Measurements from ENCODE around the gene SPINK4. TPM values are rescaled to one million over a fixed set of nuclear protein-coding genes. Genes with fewer than 3 reads are reported as not detected.

SPINK4 gene
- total RNA-seq, 1 donor from 2014 or later: not detected

GRCh38 chr9:33273266-33273971 lies 33.5 kb downstream of the SPINK4 start:
- TF ChIP-seq CTCF (IDR thresholded peaks at IDR 0.05): no peak
- Mint-ChIP-seq H3K4me3 (ENCODE audit: unreplicated experiment) (no peak overlapping the region), H3K36me3 (ENCODE audit: unreplicated experiment) (peaks cover 53% of the 10 kb centered on the region), H3K9me3 (ENCODE audit: unreplicated experiment) (no peaks in the 10 kb centered on the region), H3K27me3 (ENCODE audit: unreplicated experiment) (no peaks in the 10 kb centered on the region), H3K4me1 (ENCODE audit: unreplicated experiment) (no peaks in the 10 kb centered on the region), H3K27ac (ENCODE audit: unreplicated experiment) (no peak overlapping the region)
- no peak for DNase-seq (ENCODE audit: extremely low spot score, unreplicated experiment)

GRCh38 chr9:33273972-33274328 lies 34.0 kb downstream of the SPINK4 start:
- no peak for TF ChIP-seq CTCF (IDR thresholded peaks at IDR 0.05)
- Mint-ChIP-seq H3K36me3 (ENCODE audit: unreplicated experiment) (peaks cover 54% of the 10 kb centered on the region), H3K27ac (ENCODE audit: unreplicated experiment) (no peak overlapping the region), H3K4me1 (ENCODE audit: unreplicated experiment) (no peaks in the 10 kb centered on the region), H3K9me3 (ENCODE audit: unreplicated experiment) (no peaks in the 10 kb centered on the region), H3K27me3 (ENCODE audit: unreplicated experiment) (no peaks in the 10 kb centered on the region), H3K4me3 (ENCODE audit: unreplicated experiment) (no peak overlapping the region)
- peak; percentile 23 for DNase-seq (ENCODE audit: extremely low spot score, unreplicated experiment)

GRCh38 chr9:33277484-33277883 lies 37.5 kb downstream of the SPINK4 start:
- Mint-ChIP-seq H3K4me1 (ENCODE audit: unreplicated experiment) (no peaks in the 10 kb centered on the region), H3K4me3 (ENCODE audit: unreplicated experiment) (no peak overlapping the region), H3K27me3 (ENCODE audit: unreplicated experiment) (no peaks in the 10 kb centered on the region), H3K27ac (ENCODE audit: unreplicated experiment) (no peak overlapping the region), H3K36me3 (ENCODE audit: unreplicated experiment) (peaks cover 57% of the 10 kb centered on the region), H3K9me3 (ENCODE audit: unreplicated experiment) (no peaks in the 10 kb centered on the region)
- peak; percentile 44 for DNase-seq (ENCODE audit: extremely low spot score, unreplicated experiment)
- TF ChIP-seq CTCF (IDR thresholded peaks at IDR 0.05): no peak

- no peak overlapping the region for H3K27ac Mint-ChIP-seq (ENCODE audit: unreplicated experiment)
- H3K9me3 Mint-ChIP-seq (ENCODE audit: unreplicated experiment): no peaks in the 10 kb centered on the region
- peaks cover 13% of the 10 kb centered on the region for H3K36me3 Mint-ChIP-seq (ENCODE audit: unreplicated experiment)
- no peak for DNase-seq (ENCODE audit: extremely low spot score, unreplicated experiment)
- no peaks in the 10 kb centered on the region for H3K27me3 Mint-ChIP-seq (ENCODE audit: unreplicated experiment)
- H3K4me3 Mint-ChIP-seq (ENCODE audit: unreplicated experiment): no peak overlapping the region
- no peak for TF ChIP-seq CTCF (IDR thresholded peaks at IDR 0.05)
- H3K4me1 Mint-ChIP-seq (ENCODE audit: unreplicated experiment): peaks cover 6% of the 10 kb centered on the region
These were observed 45.5 kb downstream of the SPINK4 start for GRCh38 chr9:33285502-33285901.

GRCh38 chr9:33287087-33287490 lies 47.1 kb downstream of the SPINK4 start:
- Mint-ChIP-seq H3K27ac (ENCODE audit: unreplicated experiment) (peak overlapping the region; percentile 52), H3K9me3 (ENCODE audit: unreplicated experiment) (no peaks in the 10 kb centered on the region), H3K4me1 (ENCODE audit: unreplicated experiment) (peaks cover 18% of the 10 kb centered on the region), H3K4me3 (ENCODE audit: unreplicated experiment) (no peak overlapping the region), H3K36me3 (ENCODE audit: unreplicated experiment) (peaks cover 3% of the 10 kb centered on the region), H3K27me3 (ENCODE audit: unreplicated experiment) (no peaks in the 10 kb centered on the region)
- peak; percentile 80 for DNase-seq (ENCODE audit: extremely low spot score, unreplicated experiment)
- peak; percentile 77 for TF ChIP-seq CTCF (IDR thresholded peaks at IDR 0.05)

Measured in osteocyte (in vitro differentiated cells).